Erythroblast (primary cell): Measurements from ENCODE around the gene PPP1R15B.

Experiments used
- GATA1 ChIP-seq: IDR thresholded peaks from 2 replicates; pipeline ENCODE4 v1.6.1; 2011; ENCODE audit warnings: low read depth, mild to moderate bottlenecking, control low read depth, low read length, moderate library complexity
- POLR2A ChIP-seq: IDR thresholded peaks from 2 replicates; pipeline ENCODE4 v1.6.1; 2011; ENCODE audit warnings: mild to moderate bottlenecking, low read length

DNA sequence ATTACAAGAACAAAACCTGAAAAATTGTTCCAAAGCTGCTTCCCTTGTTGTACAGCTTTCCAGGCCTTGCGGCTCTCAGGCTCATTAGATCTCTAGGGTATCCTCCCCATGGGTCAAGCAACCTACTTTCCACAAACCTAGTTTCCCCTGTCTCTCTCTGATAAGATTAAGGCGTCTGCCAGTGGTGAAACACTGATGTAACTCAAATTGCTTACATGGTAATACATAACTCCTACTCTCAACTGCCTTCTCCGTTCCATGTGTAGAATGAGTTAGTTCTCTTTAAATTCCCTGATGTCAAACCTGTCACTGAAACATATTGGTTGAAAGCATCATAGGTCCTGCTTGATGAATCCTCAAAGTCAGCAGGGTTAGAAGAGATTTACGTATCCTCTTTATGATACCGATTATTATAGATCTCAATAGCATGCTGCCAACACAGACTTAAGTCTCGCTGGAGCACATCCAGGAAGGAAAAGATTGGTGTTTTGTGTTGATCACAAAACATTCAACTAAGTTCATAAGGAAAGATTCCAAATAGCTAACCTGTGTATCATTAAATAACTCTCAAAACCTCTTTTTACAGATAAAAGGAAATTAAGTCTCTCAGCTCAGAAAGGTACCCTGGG is 10.6 kb downstream of the PPP1R15B start:
- peak; percentile 16 for TF ChIP-seq POLR2A
- no peak for TF ChIP-seq GATA1
